H1 (cell line): ENCODE data around the gene AP5Z1. TPM values are rescaled to one million over a fixed set of nuclear protein-coding genes. Genes with fewer than 3 reads are reported as not detected.

Experiments
- CTCF ChIA-PET: fragments of 300-600 bp; sonication (Branson Sonifier 250); formaldehyde crosslinking; loops from one replicate; lab custom pipeline; 2021; ENCODE audit not compliant: partially characterized antibody; lab: Charles Lee
- POLR2A ChIA-PET: fragments of 300-600 bp; sonication (Branson Sonifier 250); formaldehyde crosslinking; loops from one replicate; lab custom pipeline; 2021; ENCODE audit warnings: inconsistent platforms; ENCODE audit not compliant: partially characterized antibody; lab: Charles Lee
- DNase-seq, 2 experiments: peaks; one replicate each; pipeline versions ENCODE4 v3.0.0 to v3.0.0-alpha.2; 2010 to 2022; ENCODE audit warnings: low spot score in 2 of 2, low read depth in 1 of 2, mixed read lengths in 1 of 2
- FAIRE-seq: peaks from 2 replicates; lab custom pipeline; 2011; peaks lifted over from hg19 to GRCh38; lab: Jason Lieb, UNC
- H2AFZ ChIP-seq: 2 replicates; pipeline ENCODE4 v1.8.1; 2012; ENCODE audit warnings: low read length, inconsistent platforms
- H2AK5ac ChIP-seq: 2 replicates; pipeline ENCODE4 v1.6.1; 2013; ENCODE audit warnings: low read depth, low read length
- H2BK120ac ChIP-seq: replicated peaks from 2 replicates; pipeline ENCODE3; 2013; ENCODE audit warnings: low read depth, low read length, inconsistent platforms
- H2BK12ac ChIP-seq: 2 replicates; pipeline ENCODE4 v1.6.1; 2013; ENCODE audit warnings: low read depth, low read length
- H2BK15ac ChIP-seq: 2 replicates; pipeline ENCODE4 v1.6.1; 2013; ENCODE audit warnings: low read length
- H2BK20ac ChIP-seq: 2 replicates; pipeline ENCODE4 v1.6.1; 2013; ENCODE audit warnings: low read length
- H2BK5ac ChIP-seq: 2 replicates; pipeline ENCODE4 v1.6.1; 2013; ENCODE audit warnings: low read depth, low read length
- H3K14ac ChIP-seq: 2 replicates; pipeline ENCODE4 v1.6.1; 2013; ENCODE audit warnings: inconsistent platforms; ENCODE audit not compliant: insufficient read length
- H3K18ac ChIP-seq: 2 replicates; pipeline ENCODE4 v1.6.1; 2013; ENCODE audit warnings: low read length; ENCODE audit errors: extremely low read depth
- H3K23ac ChIP-seq: 2 replicates; pipeline ENCODE4 v1.6.1; 2013; ENCODE audit warnings: inconsistent platforms; ENCODE audit not compliant: insufficient read length
- H3K23me2 ChIP-seq: 2 replicates; pipeline ENCODE4 v1.6.1; 2013; ENCODE audit warnings: low read depth, low read length
- H3K27ac ChIP-seq: 2 replicates; pipeline ENCODE4 v1.6.1; 2011; ENCODE audit warnings: low read depth, low read length, inconsistent platforms
- H3K27me3 ChIP-seq, 4 experiments: replicated peaks in 1 of 4; 1 replicate in 1 of 4; 2 replicates in 3 of 4; pipeline versions ENCODE4 v1.6.1 to v1.8.1; 2011 to 2013; ENCODE audit warnings: low read length in 3 of 4, mild to moderate bottlenecking in 3 of 4, inconsistent platforms in 2 of 4, mixed read lengths in 2 of 4, moderate library complexity in 1 of 4; ENCODE audit not compliant: control insufficient read depth in 3 of 4, insufficient read depth in 3 of 4; ENCODE audit errors: extremely low read depth in 1 of 4
- H3K36me3 ChIP-seq, 4 experiments: 2 replicates each; pipeline versions ENCODE4 v1.6.1 to v1.8.1; 2011 to 2013; ENCODE audit warnings: mild to moderate bottlenecking in 4 of 4, low read length in 3 of 4, moderate library complexity in 2 of 4, control low read depth in 1 of 4, inconsistent platforms in 1 of 4; ENCODE audit not compliant: insufficient read depth in 4 of 4, control insufficient read depth in 2 of 4
- H3K4ac ChIP-seq: replicated peaks from 2 replicates; pipeline ENCODE3; 2013; ENCODE audit warnings: low read length, low read depth, mixed read lengths, inconsistent platforms; ENCODE audit not compliant: insufficient read length
- H3K4me1 ChIP-seq, 4 experiments: replicated peaks in 1 of 4; 1 replicate in 1 of 4; 2 replicates in 3 of 4; pipeline versions ENCODE4 v1.6.1 to v1.8.1; 2011 to 2013; ENCODE audit warnings: low read length in 3 of 4, inconsistent platforms in 2 of 4, mixed read lengths in 1 of 4; ENCODE audit not compliant: insufficient read depth in 4 of 4, control insufficient read depth in 3 of 4
- H3K4me2 ChIP-seq, 2 experiments: 2 replicates each; pipeline versions ENCODE4 v1.6.1 to v1.8.1; 2011 to 2013; ENCODE audit warnings: low read depth in 2 of 2, low read length in 2 of 2, control low read depth in 1 of 2, inconsistent platforms in 1 of 2, mild to moderate bottlenecking in 1 of 2; ENCODE audit not compliant: insufficient read depth in 1 of 2
- H3K4me3 ChIP-seq, 4 experiments: fragments of 200-600, 300-600 bp in 1 of 4; sonication (generic), shearing (Covaris generic), sonication (Bioruptor Twin) in 1 of 4; 2 replicates each; pipeline versions ENCODE4 v1.5.1 to v1.8.1; 2011 to 2016; ENCODE audit warnings: low read length in 4 of 4, low read depth in 3 of 4, control low read depth in 2 of 4, inconsistent platforms in 2 of 4, mild to moderate bottlenecking in 2 of 4, mixed read lengths in 1 of 4, moderate library complexity in 1 of 4; ENCODE audit not compliant: insufficient read depth in 2 of 4; ENCODE audit errors: extremely low read depth in 1 of 4
- H3K56ac ChIP-seq: replicated peaks from 2 replicates; pipeline ENCODE3; 2013; ENCODE audit warnings: low read depth, mild to moderate bottlenecking, mixed read lengths, low read length, inconsistent platforms; ENCODE audit not compliant: insufficient read length
- H3K79me1 ChIP-seq: 2 replicates; pipeline ENCODE4 v1.6.1; 2013; ENCODE audit warnings: low read depth, low read length, control low read depth
- H3K79me2 ChIP-seq, 2 experiments: 2 replicates each; pipeline versions ENCODE4 v1.6.1 to v1.8.1; 2012 to 2013; ENCODE audit warnings: low read length in 2 of 2, mild to moderate bottlenecking in 2 of 2, inconsistent platforms in 1 of 2; ENCODE audit not compliant: insufficient read depth in 2 of 2, control insufficient read depth in 1 of 2
- H3K9ac ChIP-seq, 4 experiments: replicated peaks in 1 of 4; 1 replicate in 1 of 4; 2 replicates in 3 of 4; pipeline versions ENCODE4 v1.6.1 to v1.8.1; 2011 to 2013; ENCODE audit warnings: low read depth in 3 of 4, low read length in 3 of 4, control low read depth in 2 of 4, mild to moderate bottlenecking in 2 of 4, moderate library complexity in 2 of 4, inconsistent platforms in 1 of 4; ENCODE audit errors: extremely low read depth in 1 of 4
- H3K9me3 ChIP-seq, 2 experiments: 2 replicates each; pipeline versions ENCODE4 v1.6.1 to v1.8.1; 2012 to 2013; ENCODE audit warnings: mild to moderate bottlenecking in 2 of 2, moderate library complexity in 2 of 2, control low read depth in 1 of 2, inconsistent platforms in 1 of 2, low read depth in 1 of 2, low read length in 1 of 2, mixed read lengths in 1 of 2; ENCODE audit not compliant: insufficient read depth in 2 of 2
- H4K20me1 ChIP-seq, 2 experiments: replicated peaks in 1 of 2; 2 replicates each; pipeline versions ENCODE3 to v1.8.1; 2011 to 2013; ENCODE audit warnings: inconsistent platforms in 2 of 2, low read length in 2 of 2, mild to moderate bottlenecking in 1 of 2; ENCODE audit not compliant: insufficient read depth in 2 of 2, control insufficient read depth in 1 of 2
- H4K5ac ChIP-seq: 2 replicates; pipeline ENCODE4 v1.6.1; 2013; ENCODE audit warnings: low read length, low read depth, mixed read lengths, inconsistent platforms; ENCODE audit not compliant: insufficient read length
- H4K8ac ChIP-seq: 2 replicates; pipeline ENCODE4 v1.8.0; 2013; ENCODE audit warnings: mild to moderate bottlenecking, moderate library complexity, low read length, inconsistent platforms; ENCODE audit not compliant: insufficient read depth; ENCODE audit errors: extremely low read depth
- H4K91ac ChIP-seq: replicated peaks from 2 replicates; pipeline ENCODE3; 2013; ENCODE audit warnings: low read length, mixed read lengths, inconsistent platforms; ENCODE audit not compliant: insufficient read length
- BRCA1 ChIP-seq: IDR thresholded peaks from 2 replicates; pipeline ENCODE4 v1.6.1; 2012; ENCODE audit warnings: low read depth, low read length, improper control_type of control experiment
- RAD21 ChIP-seq, 2 experiments: IDR thresholded peaks in 1 of 2; conservative IDR thresholded peaks in 1 of 2; 2 replicates each; pipeline ENCODE4 v1.6.1; 2011; ENCODE audit warnings: low read depth in 2 of 2, low read length in 2 of 2, improper control_type of control experiment in 1 of 2, inconsistent platforms in 1 of 2, mild to moderate bottlenecking in 1 of 2, moderate library complexity in 1 of 2
- SIX5 ChIP-seq: IDR thresholded peaks from 2 replicates; pipeline ENCODE4 v1.6.1; 2011; ENCODE audit warnings: mild to moderate bottlenecking, low read depth, low read length
- SP1 ChIP-seq: IDR thresholded peaks from 2 replicates; pipeline ENCODE4 v1.6.1; 2011; ENCODE audit warnings: low read depth, low read length
- SP2 ChIP-seq: IDR thresholded peaks from 2 replicates; pipeline ENCODE4 v1.6.1; 2012; ENCODE audit warnings: mild to moderate bottlenecking, low read length, inconsistent platforms
- TCF12 ChIP-seq: IDR thresholded peaks from 2 replicates; pipeline ENCODE4 v1.6.1; 2011; ENCODE audit warnings: low read depth, mild to moderate bottlenecking, low read length
- ZNF274 ChIP-seq: IDR thresholded peaks from 2 replicates; pipeline ENCODE4 v1.7.0; 2012; ENCODE audit warnings: low read length, borderline replicate concordance; ENCODE audit errors: extremely low read depth
- WGBS, 2 experiments: shearing (Covaris generic) in 1 of 2; methylation state at CpG; one replicate each; pipeline versions ENCODE4 v1.1.6 to v1.1.7; 2013 to 2015; ENCODE audit warnings: low lambda C conversion rate in 2 of 2, mixed read lengths in 2 of 2, inconsistent platforms in 1 of 2, low coverage in 1 of 2, missing lambda C conversion rate in 1 of 2; ENCODE audit not compliant: insufficient replicate concordance in 2 of 2, insufficient coverage in 1 of 2, insufficient read length in 1 of 2; ENCODE audit errors: extremely low coverage in 1 of 2, missing lambda C conversion rate in 1 of 2; 5-methylcytosine and 5-hydroxymethylcytosine counted together
- polyA plus RNA-seq, 7 experiments: library from polyadenylated mRNA; depleted of rRNA in 3 of 7; stranded (reverse) in 5 of 7; unstranded in 2 of 7; fragments of >200 nt in 5 of 7; fragments of 200-250 nt in 2 of 7; gene quantifications; 1 replicate in 5 of 7; 2 replicates in 1 of 7; 4 replicates in 1 of 7; pipeline versions ENCODE4 v1.2.1 to v1.2.3, GENCODE V29; 2011 to 2013; ENCODE audit warnings: missing spikeins in 2 of 7, mixed read lengths in 2 of 7
- total RNA-seq: library from RNA; stranded (reverse); fragmentation: NEBNext Ultra II Directional; extraction: Animal tissue kit (Norgen Biotek cat#: 25700); gene quantifications from 2 replicates; pipeline ENCODE4 v1.2.1, GENCODE V29; 2021
- TF ChIP-seq, protein P1 (sequence below): IDR thresholded peaks from 2 replicates; pipeline ENCODE4 v1.6.1; 2012; ENCODE audit warnings: inconsistent platforms

Gene AP5Z1
- total and polyA plus RNA-seq, 2 of the 8 experiments (the other 6 are each of a cell fraction or from before 2014, with no cell fraction given): 24.0 to 24.7 TPM

DNA sequence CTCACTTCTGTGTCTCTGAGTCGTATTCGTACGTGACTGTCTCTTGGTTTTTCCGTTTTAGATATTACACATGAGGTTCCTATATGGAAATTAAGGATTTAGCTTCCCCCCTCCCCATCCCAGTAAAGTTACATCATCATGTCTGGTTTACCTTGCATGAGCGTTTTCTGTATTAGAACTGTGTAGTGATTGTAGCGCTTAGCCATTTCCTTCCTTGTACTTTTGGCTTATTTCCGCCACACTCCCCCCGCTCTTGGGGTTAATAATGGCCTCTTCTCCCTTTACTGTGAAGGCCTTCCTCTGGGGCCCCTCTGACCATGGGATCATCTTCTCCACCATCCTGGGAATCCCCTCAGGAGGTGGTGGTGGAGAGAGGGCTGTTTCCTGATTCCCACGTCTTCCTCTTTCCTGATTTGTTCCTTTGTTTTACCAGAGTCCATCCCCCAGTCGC, 27.2 kb upstream of the AP5Z1 start:
- Histone ChIP-seq H3K4me1 (peaks cover 0 to 7% (median 4%) of the 10 kb centered on the region in 4 experiments; a peak in 6 of 7 replicates), H2BK12ac (no peak overlapping the region), H3K23me2 (no peaks in the 10 kb centered on the region), H4K20me1 (peaks cover 10 to 15% of the 10 kb centered on the region in 2 experiments), H4K91ac (no peak overlapping the region), H3K56ac (no peak overlapping the region), H2AFZ (no peak overlapping the region), H3K79me2 (no peaks in the 10 kb centered on the region), H3K23ac (no peak overlapping the region), H3K4me3 (no peak overlapping the region), H3K27ac (no peak overlapping the region), H3K4me2 (no peak overlapping the region), H3K36me3 (no peaks in the 10 kb centered on the region), H2AK5ac (no peak overlapping the region), H3K9me3 (no peaks in the 10 kb centered on the region), H2BK120ac (no peak overlapping the region), H2BK20ac (no peak overlapping the region), H2BK5ac (no peak overlapping the region)
- FAIRE-seq: no peak
- POLR2A ChIA-PET: no interaction called here
- DNase-seq: no peak
- TF ChIP-seq ZNF274 (no peak), SP1 (no peak), RAD21 (IDR thresholded peaks at IDR 0.05 in 1 of 2, conservative IDR thresholded peaks at IDR 0.05 in 1 of 2; ENCODE audit: low read depth in 2 of 2, low read length in 2 of 2) (no peak), TCF12 (no peak), SP2 (no peak), SIX5 (no peak), BRCA1 (no peak)
- TF ChIP-seq, protein P1, sequence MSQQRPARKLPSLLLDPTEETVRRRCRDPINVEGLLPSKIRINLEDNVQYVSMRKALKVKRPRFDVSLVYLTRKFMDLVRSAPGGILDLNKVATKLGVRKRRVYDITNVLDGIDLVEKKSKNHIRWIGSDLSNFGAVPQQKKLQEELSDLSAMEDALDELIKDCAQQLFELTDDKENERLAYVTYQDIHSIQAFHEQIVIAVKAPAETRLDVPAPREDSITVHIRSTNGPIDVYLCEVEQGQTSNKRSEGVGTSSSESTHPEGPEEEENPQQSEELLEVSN: no peak
- TF ChIP-seq, all 59 proteins: peak for 0
- Histone ChIP-seq H3K9ac (no peak overlapping the region), H3K27me3 (peaks cover 0 to 31% (median 24%) of the 10 kb centered on the region in 4 experiments; a peak in 6 of 7 replicates), H3K79me1 (no peaks in the 10 kb centered on the region), H4K5ac (no peak overlapping the region), H3K18ac (no peak overlapping the region), H3K4ac (no peak overlapping the region), H4K8ac (no peak overlapping the region), H2BK15ac (no peak overlapping the region), H3K14ac (no peak overlapping the region)
- CTCF ChIA-PET: interaction anchor here (0.9 to 1.2 kb wide), 4 partner anchors 22 to 137 kb away, joined by 3 to 4 read pairs (median 4); no protein-coding TSS in a partner anchor
- 89% methylated on average over 10 of the region's 10 CpGs; no CpG with 5 or more reads in 1 of the 2 experiments for WGBS, 2 experiments
